Calu3 (cell line): Measurements from ENCODE around the gene MYBBP1A. TPM values are rescaled to one million over a fixed set of nuclear protein-coding genes. Genes with fewer than 3 reads are reported as not detected.

Source experiments
- BruUV-seq: library from RNA; stranded (reverse); fragments of 400-500 nt; replicated peaks from 2 replicates; lab custom pipeline; 2021; lab: Mats Ljungman, UMichigan
- CTCF ChIA-PET: fragments of 300-600 bp; sonication (Branson Sonifier 250); formaldehyde crosslinking; loops from one replicate; lab custom pipeline; 2022; ENCODE audit warnings: antibody characterized with exemption; lab: Charles Lee
- DNase-seq: peaks from one replicate; pipeline ENCODE4 v3.0.0; 2022
- H3K27ac Mint-ChIP-seq: one replicate; pipeline ENCODE4 v1.8.0; 2022; ENCODE audit warnings: mixed read lengths; ENCODE audit not compliant: unreplicated experiment
- H3K27me3 Mint-ChIP-seq: one replicate; pipeline ENCODE4 v1.8.0; 2022; ENCODE audit warnings: mixed read lengths; ENCODE audit not compliant: unreplicated experiment
- H3K36me3 Mint-ChIP-seq: one replicate; pipeline ENCODE4 v1.8.0; 2022; ENCODE audit warnings: mild to moderate bottlenecking, moderate library complexity, mixed read lengths; ENCODE audit not compliant: insufficient read depth, unreplicated experiment
- H3K4me1 Mint-ChIP-seq: one replicate; pipeline ENCODE4 v1.8.0; 2022; ENCODE audit warnings: mild to moderate bottlenecking, low read depth, mixed read lengths; ENCODE audit not compliant: unreplicated experiment
- H3K4me3 Mint-ChIP-seq: one replicate; pipeline ENCODE4 v1.8.0; 2022; ENCODE audit warnings: mild to moderate bottlenecking, low read depth, moderate library complexity, mixed read lengths; ENCODE audit not compliant: unreplicated experiment
- H3K9me3 Mint-ChIP-seq: one replicate; pipeline ENCODE4 v1.8.0; 2022; ENCODE audit warnings: low read depth, mixed read lengths; ENCODE audit not compliant: unreplicated experiment
- CTCF ChIP-seq: fragments of 200-600 bp; IDR thresholded peaks from one replicate; pipeline ENCODE4 v1.8.0; 2022; ENCODE audit warnings: antibody characterized with exemption; ENCODE audit not compliant: unreplicated experiment
- intact Hi-C: fragments of 100-400 bp; cut with micrococcal nuclease; formaldehyde crosslinking; loops from one replicate; pipeline ENCODE4 v1.10.0; 2022; ENCODE audit not compliant: unreplicated experiment
- total RNA-seq: library from RNA; stranded (reverse); gene quantifications from 2 replicates; pipeline ENCODE4 v1.2.3, GENCODE V29; 2022

MYBBP1A gene
- total RNA-seq, 1 experiment from 2014 or later, result 64.2 TPM

DNA sequence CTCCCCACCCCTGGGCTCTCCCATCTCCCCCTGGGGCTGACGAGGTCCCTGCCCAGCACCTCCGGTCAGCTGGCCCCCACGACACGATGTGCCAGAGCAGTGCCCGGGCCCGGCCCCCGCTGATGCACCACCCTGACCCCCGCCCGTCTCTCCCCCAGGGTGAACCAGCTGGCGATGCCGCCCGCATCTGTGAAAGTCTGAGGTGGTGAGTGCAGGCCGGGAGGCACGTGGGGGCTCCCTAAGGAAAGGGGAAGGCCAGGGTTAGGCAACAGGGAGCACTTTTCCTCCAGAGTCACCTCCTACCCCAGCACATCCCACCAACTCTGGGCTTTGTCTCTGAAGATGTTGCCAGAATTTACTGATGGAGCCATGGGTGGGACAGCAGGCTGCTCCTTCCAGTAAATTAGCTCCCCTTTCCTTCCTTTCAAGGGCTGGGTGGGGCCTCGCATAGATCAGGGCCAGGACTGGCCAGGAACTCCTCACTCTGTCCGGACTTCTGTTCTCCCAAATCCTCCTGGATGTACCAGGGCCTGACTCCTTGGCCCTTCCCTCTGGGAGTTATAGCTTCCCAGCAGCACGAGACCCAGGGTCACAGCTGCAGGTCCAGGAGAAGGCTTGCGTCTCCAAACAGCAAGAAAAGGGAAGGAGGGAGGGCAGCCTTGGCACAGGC, 18.3 kb downstream of the MYBBP1A start:
- Mint-ChIP-seq H3K4me1 (peaks cover 20% of the 10 kb centered on the region), H3K4me3 (no peak overlapping the region), H3K27ac (peak overlapping the region; percentile 20), H3K36me3 (peaks cover 83% of the 10 kb centered on the region), H3K9me3 (no peaks in the 10 kb centered on the region), H3K27me3 (no peaks in the 10 kb centered on the region)
- BruUV-seq, result no TSS peak
- intact Hi-C loops, result no loop called here
- no peak for TF ChIP-seq CTCF
- CTCF ChIA-PET, result interaction anchor here (0.6 kb wide), 1 partner anchor 116 kb away, joined by 3 read pairs; no protein-coding TSS in a partner anchor
- no peak for DNase-seq

GRCh38 chr17:4536259-4536741, 18.9 kb downstream of the MYBBP1A start:
- CTCF ChIA-PET, result no interaction called here
- H3K27ac Mint-ChIP-seq, result peak overlapping the region; percentile 20
- intact Hi-C loops, result no loop called here
- peaks cover 23% of the 10 kb centered on the region for H3K4me1 Mint-ChIP-seq
- H3K4me3 Mint-ChIP-seq, result no peak overlapping the region
- H3K9me3 Mint-ChIP-seq, result no peaks in the 10 kb centered on the region
- no peaks in the 10 kb centered on the region for H3K27me3 Mint-ChIP-seq
- no TSS peak for BruUV-seq
- no peak for DNase-seq
- TF ChIP-seq CTCF, result no peak
- peaks cover 80% of the 10 kb centered on the region for H3K36me3 Mint-ChIP-seq

DNA sequence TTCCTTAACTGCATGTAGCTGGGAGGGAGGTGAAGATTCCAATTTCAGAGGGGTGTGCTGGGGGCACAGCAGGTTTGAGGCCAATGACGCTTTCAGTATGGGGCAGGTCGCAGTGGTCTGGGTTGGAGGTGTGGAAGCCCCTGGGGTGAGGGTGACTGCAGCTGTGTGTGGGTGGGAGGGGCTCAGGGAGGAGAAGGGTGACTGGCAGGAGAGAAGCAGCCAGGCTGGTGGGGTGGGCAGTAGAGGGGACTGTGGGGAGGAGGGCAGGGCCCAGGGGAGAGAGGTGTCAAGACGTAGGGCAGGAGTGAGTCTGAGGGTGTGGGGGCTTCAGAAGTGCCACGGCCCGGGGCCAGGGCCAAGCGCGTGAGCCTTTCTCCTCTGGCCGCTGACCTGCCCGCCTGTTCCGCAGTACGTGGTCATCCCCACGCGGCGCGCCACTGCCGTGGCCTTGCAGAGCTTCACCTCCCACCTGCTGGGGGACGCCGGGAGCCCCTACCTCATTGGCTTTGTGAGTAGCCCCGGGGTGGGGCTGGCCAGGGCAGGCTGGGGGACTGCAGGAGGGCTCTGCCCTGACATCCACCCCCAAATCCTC, 19.4 kb downstream of the MYBBP1A start:
- no peak for DNase-seq
- no peak for TF ChIP-seq CTCF
- Mint-ChIP-seq H3K4me1 (peaks cover 23% of the 10 kb centered on the region), H3K36me3 (peaks cover 75% of the 10 kb centered on the region), H3K9me3 (no peaks in the 10 kb centered on the region), H3K27ac (no peak overlapping the region), H3K4me3 (no peak overlapping the region), H3K27me3 (no peaks in the 10 kb centered on the region)
- intact Hi-C loops, result no loop called here
- BruUV-seq, result no TSS peak
- CTCF ChIA-PET, result no interaction called here

DNA sequence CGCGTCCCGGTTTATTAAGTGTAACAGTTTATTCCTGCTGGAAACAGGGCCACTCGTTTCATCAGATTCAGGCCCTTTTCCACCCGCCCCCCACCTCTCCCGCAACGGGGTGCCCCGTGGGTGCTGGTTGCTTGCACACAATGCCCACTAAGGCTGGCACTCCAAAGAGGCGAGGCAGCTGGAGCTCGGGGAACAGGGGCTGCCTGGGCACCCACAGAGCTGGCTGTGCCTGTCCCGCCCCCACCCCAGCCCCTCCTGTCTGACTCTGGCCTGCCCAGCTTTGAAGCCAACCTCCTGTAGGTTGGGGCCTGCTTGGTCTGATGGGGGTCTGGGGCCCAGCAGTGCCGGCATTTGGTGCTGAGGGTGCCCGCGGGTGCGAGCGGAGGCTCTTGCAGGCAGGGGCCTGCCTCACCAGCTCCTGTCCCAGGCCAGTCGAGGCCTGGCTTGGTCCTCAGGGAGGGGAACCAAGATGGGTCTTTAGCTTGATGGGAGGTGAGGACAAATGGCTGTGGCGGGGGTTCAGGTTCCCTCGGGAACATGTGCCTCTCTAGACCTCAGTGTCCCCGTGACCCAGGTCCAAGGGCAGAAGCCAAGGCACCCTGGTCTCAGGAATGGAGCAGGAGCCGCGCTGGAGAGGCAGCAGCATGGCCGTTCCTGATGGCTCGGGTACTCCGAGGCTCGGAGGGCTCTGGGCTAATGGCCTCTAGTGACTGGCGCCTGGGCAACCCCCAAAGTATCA, 20.1 kb downstream of the MYBBP1A start:
- CTCF ChIA-PET, result no interaction called here
- no peaks in the 10 kb centered on the region for H3K9me3 Mint-ChIP-seq
- DNase-seq, result no peak
- peaks cover 22% of the 10 kb centered on the region for H3K4me1 Mint-ChIP-seq
- BruUV-seq, result no TSS peak
- H3K27me3 Mint-ChIP-seq, result no peaks in the 10 kb centered on the region
- H3K36me3 Mint-ChIP-seq, result peaks cover 76% of the 10 kb centered on the region
- H3K27ac Mint-ChIP-seq, result no peak overlapping the region
- TF ChIP-seq CTCF, result no peak
- intact Hi-C loops, result no loop called here
- H3K4me3 Mint-ChIP-seq, result no peak overlapping the region
